Thyroid gland (tissue), 4 donors: Measurements from ENCODE around the gene ZBTB33.

ENCODE experiments used
- POLR2A ChIP-seq, 2 donors: fragments of 450-650 bp; IDR thresholded peaks; one replicate each; pipeline ENCODE4 v1.6.1; 2017; ENCODE audit warnings: antibody characterized with exemption in 2 of 2, mild to moderate bottlenecking in 2 of 2, moderate library complexity in 1 of 2
- TF ChIP-seq, protein P1 (sequence below), 6 experiments: fragments of 200-600 bp in 3 of 6; fragments of 450-650 bp in 3 of 6; sonication (generic) in 3 of 6; IDR thresholded peaks; one replicate each; pipeline ENCODE4 v1.5.1; 2016 to 2019; ENCODE audit warnings: antibody characterized with exemption in 6 of 6, mild to moderate bottlenecking in 2 of 6, inconsistent platforms in 1 of 6, moderate library complexity in 1 of 6

DNA sequence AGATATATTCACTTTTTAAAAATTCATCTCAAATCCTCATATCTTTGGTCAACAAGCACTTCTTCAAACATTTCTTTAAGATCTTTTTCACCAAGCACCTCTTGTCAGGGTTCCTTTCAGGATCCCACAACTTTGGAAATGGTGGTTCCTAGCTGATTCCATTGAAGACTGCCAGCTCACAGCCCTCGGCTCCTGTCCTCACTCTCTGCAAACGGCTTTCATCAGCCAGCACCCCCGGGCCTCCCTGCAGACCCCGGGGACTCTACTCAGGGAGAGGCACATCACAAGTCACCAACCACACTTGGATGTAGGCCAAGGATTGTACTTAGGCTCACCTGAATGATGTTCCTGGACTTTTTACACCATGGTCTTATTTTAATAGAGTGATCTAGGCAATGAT, 20.0 kb downstream of the ZBTB33 start:
- TF ChIP-seq, protein P1, sequence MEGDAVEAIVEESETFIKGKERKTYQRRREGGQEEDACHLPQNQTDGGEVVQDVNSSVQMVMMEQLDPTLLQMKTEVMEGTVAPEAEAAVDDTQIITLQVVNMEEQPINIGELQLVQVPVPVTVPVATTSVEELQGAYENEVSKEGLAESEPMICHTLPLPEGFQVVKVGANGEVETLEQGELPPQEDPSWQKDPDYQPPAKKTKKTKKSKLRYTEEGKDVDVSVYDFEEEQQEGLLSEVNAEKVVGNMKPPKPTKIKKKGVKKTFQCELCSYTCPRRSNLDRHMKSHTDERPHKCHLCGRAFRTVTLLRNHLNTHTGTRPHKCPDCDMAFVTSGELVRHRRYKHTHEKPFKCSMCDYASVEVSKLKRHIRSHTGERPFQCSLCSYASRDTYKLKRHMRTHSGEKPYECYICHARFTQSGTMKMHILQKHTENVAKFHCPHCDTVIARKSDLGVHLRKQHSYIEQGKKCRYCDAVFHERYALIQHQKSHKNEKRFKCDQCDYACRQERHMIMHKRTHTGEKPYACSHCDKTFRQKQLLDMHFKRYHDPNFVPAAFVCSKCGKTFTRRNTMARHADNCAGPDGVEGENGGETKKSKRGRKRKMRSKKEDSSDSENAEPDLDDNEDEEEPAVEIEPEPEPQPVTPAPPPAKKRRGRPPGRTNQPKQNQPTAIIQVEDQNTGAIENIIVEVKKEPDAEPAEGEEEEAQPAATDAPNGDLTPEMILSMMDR (IDR thresholded peaks at IDR 0.05) = no peak
- TF ChIP-seq POLR2A (IDR thresholded peaks at IDR 0.05) = no peak
